AG04450 (cell line): ENCODE measurements around the gene TMEM248. TPM values are rescaled to one million over a fixed set of nuclear protein-coding genes. Genes with fewer than 3 reads are reported as not detected.
"Not testable (repeated sequence)": the region's sequence is repeated elsewhere in the genome, so short reads cannot be mapped to it uniquely, and the experiment has no call there.

ENCODE experiments used
- CTCF ChIA-PET: fragments of 300-600, 350-600 bp; formaldehyde crosslinking; extraction: SDS; loops from one replicate; lab custom pipeline; 2022; ENCODE audit warnings: antibody characterized with exemption, inconsistent platforms; lab: Charles Lee
- POLR2A ChIA-PET: fragments of 350-600 bp; formaldehyde crosslinking; extraction: SDS; loops from one replicate; lab custom pipeline; 2021; ENCODE audit warnings: antibody characterized with exemption, inconsistent platforms; lab: Yijun Ruan, JAX
- DNase-seq: peaks from one replicate; pipeline ENCODE4 v3.0.0-alpha.2; 2011; ENCODE audit warnings: low read depth, low spot score
- H3K27ac ChIP-seq: one replicate; pipeline ENCODE4 v1.5.1; 2012; ENCODE audit warnings: low read depth, low read length, control low read depth
- H3K27me3 ChIP-seq: one replicate; pipeline ENCODE4 v1.6.0; 2012; ENCODE audit warnings: low read length; ENCODE audit not compliant: control insufficient read depth, insufficient read depth
- H3K4me3 ChIP-seq: 2 replicates; pipeline ENCODE4 v1.5.1; 2011; ENCODE audit warnings: mild to moderate bottlenecking, low read depth, low read length, control low read depth
- H3K9me3 ChIP-seq: 2 replicates; pipeline ENCODE4 v1.5.1; 2012; ENCODE audit warnings: low read length; ENCODE audit not compliant: control insufficient read depth, insufficient read depth
- polyA plus RNA-seq: library from polyadenylated mRNA; depleted of rRNA; stranded (reverse); fragments of >200 nt; gene quantifications from 2 replicates; pipeline ENCODE4 v1.2.3, GENCODE V29; 2011
- TF ChIP-seq, protein P1 (sequence below): IDR thresholded peaks from 2 replicates; pipeline ENCODE4 v1.5.1; 2011; ENCODE audit warnings: low read depth, low read length, control low read depth, inconsistent platforms

Gene TMEM248
- polyA plus RNA-seq, 1 experiment = 145 TPM

DNA sequence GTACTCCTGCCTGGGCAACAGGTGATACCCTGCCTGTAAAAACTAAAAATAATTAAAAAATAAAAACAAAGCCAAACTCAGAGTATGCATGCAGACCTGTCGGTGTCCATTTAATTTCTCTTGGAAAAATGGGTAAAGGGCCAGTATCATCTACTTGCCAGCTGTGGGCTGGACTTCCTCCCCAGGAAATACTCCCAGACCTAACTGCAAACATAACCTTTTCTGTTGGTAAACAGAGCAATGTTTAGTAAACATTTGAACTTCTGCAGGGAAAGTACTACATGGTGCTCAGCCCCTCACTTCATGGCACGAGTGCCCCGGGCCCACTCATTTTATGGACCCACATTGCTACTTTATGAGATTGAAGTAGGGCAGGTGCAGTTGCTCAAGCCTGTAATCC, 10.2 kb upstream of the TMEM248 start:
- ChIA-PET POLR2A (no interaction called here), CTCF (no interaction called here)
- Histone ChIP-seq H3K9me3 (no peaks in the 10 kb centered on the region), H3K27ac (no peak overlapping the region), H3K4me3 (no peak overlapping the region), H3K27me3 (no peaks in the 10 kb centered on the region)
- DNase-seq = no peak
- TF ChIP-seq, protein P1, sequence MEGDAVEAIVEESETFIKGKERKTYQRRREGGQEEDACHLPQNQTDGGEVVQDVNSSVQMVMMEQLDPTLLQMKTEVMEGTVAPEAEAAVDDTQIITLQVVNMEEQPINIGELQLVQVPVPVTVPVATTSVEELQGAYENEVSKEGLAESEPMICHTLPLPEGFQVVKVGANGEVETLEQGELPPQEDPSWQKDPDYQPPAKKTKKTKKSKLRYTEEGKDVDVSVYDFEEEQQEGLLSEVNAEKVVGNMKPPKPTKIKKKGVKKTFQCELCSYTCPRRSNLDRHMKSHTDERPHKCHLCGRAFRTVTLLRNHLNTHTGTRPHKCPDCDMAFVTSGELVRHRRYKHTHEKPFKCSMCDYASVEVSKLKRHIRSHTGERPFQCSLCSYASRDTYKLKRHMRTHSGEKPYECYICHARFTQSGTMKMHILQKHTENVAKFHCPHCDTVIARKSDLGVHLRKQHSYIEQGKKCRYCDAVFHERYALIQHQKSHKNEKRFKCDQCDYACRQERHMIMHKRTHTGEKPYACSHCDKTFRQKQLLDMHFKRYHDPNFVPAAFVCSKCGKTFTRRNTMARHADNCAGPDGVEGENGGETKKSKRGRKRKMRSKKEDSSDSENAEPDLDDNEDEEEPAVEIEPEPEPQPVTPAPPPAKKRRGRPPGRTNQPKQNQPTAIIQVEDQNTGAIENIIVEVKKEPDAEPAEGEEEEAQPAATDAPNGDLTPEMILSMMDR = no peak

DNA sequence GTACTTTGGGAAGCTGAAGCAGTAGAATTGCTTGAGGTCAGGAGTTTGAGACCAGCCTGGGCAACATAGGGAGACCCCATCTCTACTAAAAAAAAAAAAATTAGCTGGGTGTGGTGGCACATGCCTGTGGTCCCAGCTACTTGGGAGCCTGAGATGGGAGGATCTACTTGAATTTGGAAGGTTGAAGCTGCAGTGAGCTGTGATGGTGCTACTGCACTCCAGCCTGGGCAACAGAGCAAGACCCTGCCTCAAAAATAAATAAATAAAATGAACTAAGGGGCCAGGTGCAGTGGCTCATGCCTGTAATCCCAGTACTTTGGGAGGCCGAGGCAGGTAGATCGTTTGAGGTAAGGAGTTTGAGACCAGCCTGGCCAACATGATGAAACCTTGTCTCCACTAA, 9.8 kb upstream of the TMEM248 start:
- DNase-seq, H3K27ac ChIP-seq, CTCF ChIA-PET, H3K4me3 ChIP-seq, H3K9me3 ChIP-seq, H3K27me3 ChIP-seq, POLR2A ChIA-PET: not testable (repeated sequence)

DNA sequence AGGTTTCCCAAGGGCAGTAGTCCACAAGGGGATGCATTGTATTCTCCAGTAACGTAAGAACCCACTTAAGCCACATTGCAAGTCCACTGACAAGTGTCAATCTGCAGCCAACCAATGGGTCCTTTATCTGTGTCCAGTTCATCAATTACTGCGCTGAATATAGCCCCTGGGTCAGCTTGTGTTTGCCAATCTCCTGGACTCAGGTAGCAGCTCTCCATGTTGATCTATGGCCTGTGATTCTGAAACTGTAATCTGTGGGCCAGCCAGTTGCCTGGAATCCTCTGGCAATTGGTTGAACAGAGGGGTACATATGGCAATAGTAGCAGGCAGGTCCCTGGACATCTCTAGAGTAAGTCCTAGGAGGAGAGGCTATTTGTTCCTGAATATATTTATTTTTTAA, 8.8 kb upstream of the TMEM248 start:
- no peak overlapping the region for H3K4me3 ChIP-seq
- ChIA-PET CTCF (no interaction called here), POLR2A (no interaction called here)
- no peaks in the 10 kb centered on the region for H3K9me3 ChIP-seq
- TF ChIP-seq, protein P1 = no peak
- H3K27me3 ChIP-seq = no peaks in the 10 kb centered on the region
- DNase-seq = no peak
- no peak overlapping the region for H3K27ac ChIP-seq

DNA sequence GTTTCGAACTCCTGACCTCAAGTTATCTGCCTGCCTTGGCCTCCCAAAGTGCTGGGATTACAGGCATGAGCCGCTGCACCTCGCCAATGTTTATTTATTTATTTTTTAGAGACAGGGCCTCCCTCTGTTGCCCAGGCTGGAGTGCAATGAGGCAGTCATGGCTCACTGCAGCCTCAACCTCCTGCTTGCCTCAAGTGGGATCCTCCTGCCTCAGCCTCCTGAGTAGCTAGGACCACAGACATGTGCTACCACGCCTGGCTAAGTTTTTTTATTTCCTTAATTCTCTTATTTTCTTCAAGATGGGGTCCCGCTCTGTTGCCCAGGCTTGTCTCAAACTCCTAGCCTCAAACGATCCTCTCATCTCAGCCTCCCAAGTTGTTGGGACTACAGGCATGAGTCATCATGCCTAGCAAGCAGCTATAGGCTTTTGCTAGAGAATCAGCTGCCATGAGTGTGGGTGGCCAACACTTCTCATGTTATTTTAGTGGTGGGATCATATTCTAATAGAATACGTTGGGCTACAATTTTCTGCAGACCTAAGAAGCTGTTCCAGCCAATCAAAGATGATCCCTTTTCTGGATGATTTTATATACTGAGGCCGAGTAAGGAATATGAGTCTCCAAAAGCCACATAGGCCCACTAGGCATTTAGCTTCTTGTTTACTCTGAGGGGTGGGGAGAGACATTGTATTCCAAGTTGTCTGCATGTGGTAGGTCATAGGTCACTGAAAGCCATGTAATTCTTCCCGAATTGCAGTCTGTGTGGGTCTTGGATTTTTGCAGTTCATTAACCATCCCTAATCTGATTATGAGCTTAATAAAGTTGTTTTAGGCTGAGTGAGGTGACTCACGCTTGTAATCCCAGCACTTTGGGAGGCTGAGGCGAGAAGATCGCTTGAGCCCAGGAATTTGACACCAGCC, 7.6 kb upstream of the TMEM248 start:
- no peak for DNase-seq
- CTCF ChIA-PET = no interaction called here

DNA sequence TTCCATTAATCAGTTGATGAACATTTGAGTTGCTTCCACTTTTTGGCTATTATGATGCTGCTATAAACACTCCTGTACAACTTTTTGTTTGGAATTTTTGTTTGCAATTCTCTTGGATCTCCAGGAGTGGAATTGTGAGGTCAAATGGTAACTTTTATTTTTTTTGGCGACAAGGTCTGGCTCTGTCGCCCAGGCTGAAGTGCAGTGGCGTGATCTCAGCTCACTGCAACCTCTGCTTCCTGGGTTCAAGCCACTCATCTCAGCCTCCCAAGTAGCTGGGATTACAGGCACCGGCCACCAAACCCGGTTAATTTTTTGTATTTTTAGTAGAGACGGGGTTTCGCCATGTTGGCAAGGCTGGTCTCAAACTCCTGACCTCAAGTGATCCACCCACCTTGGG, 3.1 kb upstream of the TMEM248 start:
- H3K4me3 ChIP-seq, CTCF ChIA-PET, H3K27me3 ChIP-seq, H3K9me3 ChIP-seq, H3K27ac ChIP-seq, POLR2A ChIA-PET, DNase-seq: not testable (repeated sequence)

More for the DNA sequence above, 7.6 kb upstream of the TMEM248 start:
- no peak overlapping the region for H3K27ac ChIP-seq
- H3K27me3 ChIP-seq = no peaks in the 10 kb centered on the region
- no peak overlapping the region for H3K4me3 ChIP-seq
- POLR2A ChIA-PET = no interaction called here
- H3K9me3 ChIP-seq = no peaks in the 10 kb centered on the region
- TF ChIP-seq, protein P1 = no peak

DNA sequence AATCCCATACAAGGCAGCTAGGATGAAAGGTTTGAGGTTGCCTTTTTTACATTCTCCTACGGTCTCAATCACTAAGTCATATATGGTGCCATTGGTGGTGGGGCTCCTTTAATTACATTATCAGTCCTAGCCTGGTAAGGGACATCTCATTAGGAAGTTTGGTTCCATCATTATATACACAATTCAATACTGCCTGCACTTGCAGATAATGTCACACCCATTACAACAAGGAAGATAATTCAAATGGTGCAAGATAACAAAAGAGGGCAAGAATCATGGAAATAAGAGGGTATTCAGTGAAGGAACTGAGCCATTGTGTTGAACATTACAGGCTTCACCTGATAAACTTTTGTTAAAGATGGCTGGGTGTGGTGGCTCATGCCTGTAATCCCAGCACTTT, 1.7 kb upstream of the TMEM248 start:
- no peak for DNase-seq
- POLR2A ChIA-PET = no interaction called here
- TF ChIP-seq, protein P1 = no peak
- CTCF ChIA-PET = no interaction called here
- no peak overlapping the region for H3K4me3 ChIP-seq
- H3K27ac ChIP-seq = no peak overlapping the region
- H3K9me3 ChIP-seq = no peaks in the 10 kb centered on the region
- H3K27me3 ChIP-seq = no peaks in the 10 kb centered on the region
